ENCODE results near the gene ARF1.

The ARF1 gene

GRCh38 chr1:228071839-228072657, 10.5 kb upstream of the ARF1 start:
- DNase-seq (ENCODE audit: low spot score) = no peak

- no peak for DNase-seq (ENCODE audit: low spot score)
Measured at GRCh38 chr1:228072658-228073043, 9.9 kb upstream of the ARF1 start.

GRCh38 chr1:228073061-228073856, 9.2 kb upstream of the ARF1 start:
- DNase-seq (ENCODE audit: low spot score) = no peak

GRCh38 chr1:228073857-228074545, 8.5 kb upstream of the ARF1 start:
- DNase-seq (ENCODE audit: low spot score) = peak; percentile 22

GRCh38 chr1:228074954-228075730, 7.4 kb upstream of the ARF1 start:
- no peak for DNase-seq (ENCODE audit: low spot score)

GRCh38 chr1:228075801-228076271, 6.7 kb upstream of the ARF1 start:
- no peak for DNase-seq (ENCODE audit: low spot score)

- DNase-seq (ENCODE audit: low spot score) = no peak
Measured at GRCh38 chr1:228076796-228077430, 5.6 kb upstream of the ARF1 start.

- DNase-seq (ENCODE audit: low spot score) = no peak
Measured at GRCh38 chr1:228077565-228078330, 4.8 kb upstream of the ARF1 start.

GRCh38 chr1:228079013-228079412, 3.5 kb upstream of the ARF1 start:
- no peak for DNase-seq (ENCODE audit: low spot score)

- no peak for DNase-seq (ENCODE audit: low spot score)
Measured at GRCh38 chr1:228079601-228080263, 2.8 kb upstream of the ARF1 start.

- no peak for DNase-seq (ENCODE audit: low spot score)
Measured at GRCh38 chr1:228081144-228081543, 1.4 kb upstream of the ARF1 start.

GRCh38 chr1:228081578-228082213, 812 bp upstream of the ARF1 start:
- DNase-seq (ENCODE audit: low spot score) = peak; percentile 32

GRCh38 chr1:228082918-228083870, 686 bp downstream of the ARF1 start:
- DNase-seq (ENCODE audit: low spot score) = peak; percentile 59

GRCh38 chr1:228083871-228084278, 1.4 kb downstream of the ARF1 start:
- DNase-seq (ENCODE audit: low spot score) = peak; percentile 42

- DNase-seq (ENCODE audit: low spot score) = peak; percentile 77
Measured at GRCh38 chr1:228084325-228084724, 1.8 kb downstream of the ARF1 start.

- no peak for DNase-seq (ENCODE audit: low spot score)
Measured at GRCh38 chr1:228084797-228085196, 2.3 kb downstream of the ARF1 start.

GRCh38 chr1:228085287-228085951, 2.9 kb downstream of the ARF1 start:
- DNase-seq (ENCODE audit: low spot score) = peak; percentile 43

All from RKO (cell line).